Measurements from ENCODE around the gene TRAF1. TPM values are rescaled to one million over a fixed set of nuclear protein-coding genes. Genes with fewer than 3 reads are reported as not detected.
A peak's percentile ranks its signal among the peaks of the same experiment; 100 is the strongest.
"Not testable (repeated sequence)": the region's sequence is repeated elsewhere in the genome, so short reads cannot be mapped to it uniquely, and the experiment has no call there.

TRAF1 gene, protein sequence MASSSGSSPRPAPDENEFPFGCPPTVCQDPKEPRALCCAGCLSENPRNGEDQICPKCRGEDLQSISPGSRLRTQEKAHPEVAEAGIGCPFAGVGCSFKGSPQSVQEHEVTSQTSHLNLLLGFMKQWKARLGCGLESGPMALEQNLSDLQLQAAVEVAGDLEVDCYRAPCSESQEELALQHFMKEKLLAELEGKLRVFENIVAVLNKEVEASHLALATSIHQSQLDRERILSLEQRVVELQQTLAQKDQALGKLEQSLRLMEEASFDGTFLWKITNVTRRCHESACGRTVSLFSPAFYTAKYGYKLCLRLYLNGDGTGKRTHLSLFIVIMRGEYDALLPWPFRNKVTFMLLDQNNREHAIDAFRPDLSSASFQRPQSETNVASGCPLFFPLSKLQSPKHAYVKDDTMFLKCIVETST
- polyA plus RNA-seq (2012; ENCODE audit: missing spikeins), result 116 TPM

DNA sequence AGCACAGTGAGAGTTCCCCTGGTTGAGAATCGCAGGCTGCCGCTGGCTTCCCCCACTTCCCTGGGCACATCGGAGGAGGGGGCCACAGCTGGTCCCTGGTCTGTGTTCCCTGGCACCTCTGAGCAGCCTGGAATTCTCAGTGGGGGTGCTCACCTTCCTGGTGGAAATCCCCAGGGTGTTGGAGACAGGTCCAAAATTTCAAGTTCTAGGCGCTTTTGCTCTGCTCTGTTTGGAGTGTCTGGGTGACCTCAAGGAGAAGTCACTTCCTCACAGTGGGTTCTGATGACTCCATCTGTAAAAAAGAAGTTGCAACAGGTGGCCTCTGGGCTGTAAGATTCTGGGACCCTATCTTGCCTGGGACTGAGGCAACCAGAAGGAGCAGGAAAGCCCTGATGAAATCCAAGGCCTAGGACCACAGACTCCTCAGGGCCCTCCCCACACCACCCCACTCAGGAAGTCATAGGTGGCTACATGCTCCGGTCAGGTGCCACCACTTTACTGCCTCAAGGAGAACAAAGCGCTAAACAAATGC, at the start of gene TRAF1:
Gene TRAF1, minus strand, starts transcription at position 400 of the 532 bp plus-strand sequence. CDS start 721 bp downstream, outside the sequence.
- no peak; the same call in 1 of the 2 replicates for TF ChIP-seq POLR2AphosphoS5 (IDR thresholded peaks at IDR 0.05; ENCODE audit: low read depth, low read length)
- TF ChIP-seq POLR2A (IDR thresholded peaks at IDR 0.05; ENCODE audit: low read depth, low read length), result peak; percentile 53
- TF ChIP-seq TAF1 (IDR thresholded peaks at IDR 0.05; ENCODE audit: borderline replicate concordance, low read depth, low read length), result 0 out of 2 replicates have a peak, but pooled peaks have one; percentile 7
- DNase-seq (ENCODE audit: insufficient read length) (no peak), FAIRE-seq (peak; percentile 63)

DNA sequence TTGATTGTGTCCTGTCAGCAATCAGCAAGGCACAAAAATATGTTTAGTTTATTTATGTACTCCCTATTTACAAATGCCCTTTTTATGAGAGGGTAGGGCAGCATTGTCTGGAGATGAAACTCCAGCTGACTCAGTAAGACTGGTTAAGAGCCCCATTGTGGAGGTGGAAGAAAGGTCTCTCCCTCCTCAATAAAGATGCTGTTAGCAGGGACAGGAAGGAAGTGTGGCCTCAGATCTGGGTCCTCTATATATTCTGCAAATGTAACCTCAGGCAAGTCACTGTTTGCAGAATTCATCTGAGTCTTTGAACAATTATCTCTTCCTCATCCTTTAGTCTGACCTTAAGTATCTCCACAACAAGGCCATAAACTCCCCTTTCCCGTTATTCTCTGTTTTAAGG, 48.3 kb upstream of the TRAF1 start:
- no peak for FAIRE-seq
- DNase-seq (ENCODE audit: insufficient read length), result no peak
- TF ChIP-seq POLR2A (IDR thresholded peaks at IDR 0.05; ENCODE audit: low read depth, low read length) (no peak), TAF1 (IDR thresholded peaks at IDR 0.05; ENCODE audit: borderline replicate concordance, low read depth, low read length) (no peak), POLR2AphosphoS5 (IDR thresholded peaks at IDR 0.05; ENCODE audit: low read depth, low read length) (no peak)

DNA sequence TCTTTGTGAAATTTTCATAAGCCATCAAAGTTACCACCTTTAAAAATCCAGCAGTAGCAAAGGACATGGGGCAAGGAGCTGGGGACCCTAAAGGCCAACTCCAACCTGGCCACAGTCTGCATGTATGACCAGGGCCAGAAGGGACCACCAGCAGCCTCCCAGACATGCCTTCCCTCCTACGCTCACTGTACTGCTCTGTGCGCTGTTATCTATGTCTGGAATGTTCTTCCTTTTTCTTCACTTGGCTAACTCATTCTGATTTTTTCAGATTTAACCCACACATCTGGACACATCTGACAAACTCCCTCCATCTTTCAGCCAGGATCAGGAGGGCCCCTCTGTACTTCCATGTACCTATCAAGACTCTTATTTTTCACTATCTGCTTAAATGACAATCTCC, 47.6 kb upstream of the TRAF1 start:
- FAIRE-seq (no peak), DNase-seq (ENCODE audit: insufficient read length) (no peak)
- TF ChIP-seq TAF1 (IDR thresholded peaks at IDR 0.05; ENCODE audit: borderline replicate concordance, low read depth, low read length) (no peak), POLR2AphosphoS5 (IDR thresholded peaks at IDR 0.05; ENCODE audit: low read depth, low read length) (no peak), POLR2A (IDR thresholded peaks at IDR 0.05; ENCODE audit: low read depth, low read length) (no peak)

DNA sequence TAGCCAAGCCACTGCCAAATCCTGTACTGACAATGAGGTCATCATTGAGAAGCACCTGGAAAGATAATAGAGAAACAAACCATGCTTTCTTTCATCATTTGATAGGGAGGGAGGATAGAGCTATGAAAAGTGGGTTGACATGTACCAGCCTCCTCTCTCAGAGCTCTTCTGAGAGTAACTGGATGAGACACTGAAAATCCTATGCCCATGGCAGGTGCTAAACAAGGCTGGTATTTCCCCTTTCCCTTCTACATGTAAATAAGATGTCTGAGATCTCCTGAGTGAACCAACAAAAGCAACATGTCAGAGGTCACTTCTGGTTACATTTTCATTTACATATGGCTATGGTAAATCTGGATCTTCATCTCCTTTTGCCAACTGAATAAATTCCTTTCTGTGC, 45.3 kb upstream of the TRAF1 start:
- FAIRE-seq (no peak), DNase-seq (ENCODE audit: insufficient read length) (no peak)
- TF ChIP-seq TAF1 (IDR thresholded peaks at IDR 0.05; ENCODE audit: borderline replicate concordance, low read depth, low read length) (no peak), POLR2A (IDR thresholded peaks at IDR 0.05; ENCODE audit: low read depth, low read length) (no peak), POLR2AphosphoS5 (IDR thresholded peaks at IDR 0.05; ENCODE audit: low read depth, low read length) (no peak)

DNA sequence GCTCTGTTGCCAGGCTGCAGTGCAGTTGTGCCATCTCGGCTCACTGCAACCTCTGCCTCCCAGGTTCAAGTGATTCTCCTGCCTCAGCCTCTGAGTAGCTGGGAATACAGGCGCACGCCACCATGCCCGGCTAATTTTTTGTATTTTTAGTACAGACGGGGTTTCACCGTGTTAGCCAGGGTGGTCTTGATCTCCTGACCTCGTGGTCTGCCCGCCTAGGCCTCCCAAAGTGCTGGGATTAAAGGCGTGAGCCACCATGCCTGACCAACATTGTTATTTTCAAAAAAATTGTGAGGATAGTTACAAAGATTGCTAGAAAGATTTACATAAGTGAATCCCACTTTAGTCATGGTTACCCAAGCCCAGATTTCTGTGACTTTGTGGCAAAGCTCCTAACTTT, 44.9 kb upstream of the TRAF1 start:
- DNase-seq (ENCODE audit: insufficient read length); FAIRE-seq: not testable (repeated sequence)

DNA sequence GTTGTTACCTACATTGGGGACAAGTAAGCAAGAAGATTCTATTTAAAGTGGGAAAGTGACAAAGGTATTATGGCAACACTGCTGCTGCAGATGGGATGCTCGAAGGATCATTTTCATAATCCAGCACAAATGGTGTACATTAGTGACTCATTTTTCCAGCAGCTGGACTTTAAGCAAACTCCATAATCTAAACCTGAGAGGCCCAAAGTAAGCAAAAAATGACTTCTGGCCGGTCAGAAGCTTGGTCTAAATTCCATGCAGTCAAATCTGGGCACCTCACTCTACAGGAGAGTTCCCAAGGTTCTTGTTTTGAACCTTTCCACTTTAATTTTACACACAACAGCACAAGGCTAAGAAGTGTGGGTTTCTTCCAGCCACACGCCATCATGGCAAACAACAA, 43.6 kb upstream of the TRAF1 start:
- DNase-seq (ENCODE audit: insufficient read length), result no peak
- no peak for FAIRE-seq
- no peak for TF ChIP-seq TAF1 (IDR thresholded peaks at IDR 0.05; ENCODE audit: borderline replicate concordance, low read depth, low read length)
- TF ChIP-seq POLR2AphosphoS5 (IDR thresholded peaks at IDR 0.05; ENCODE audit: low read depth, low read length), result no peak
- no peak for TF ChIP-seq POLR2A (IDR thresholded peaks at IDR 0.05; ENCODE audit: low read depth, low read length)

DNA sequence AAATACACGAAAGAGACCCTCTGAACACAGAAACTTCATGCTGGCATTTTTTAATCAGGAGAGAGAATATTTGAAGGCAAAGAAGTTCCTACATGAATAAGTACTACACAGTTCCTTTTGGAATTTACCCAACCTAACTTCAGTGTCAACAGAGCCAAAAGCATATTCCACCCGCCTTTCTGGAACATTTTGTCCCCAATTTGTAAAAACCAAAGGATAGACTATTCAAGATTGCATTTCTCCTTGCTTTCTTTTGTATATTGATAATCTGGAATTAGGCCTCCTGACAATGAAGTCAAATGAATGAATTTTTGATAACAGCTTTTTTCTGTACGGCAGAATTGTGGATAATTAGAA, 39.4 kb upstream of the TRAF1 start:
- FAIRE-seq (no peak), DNase-seq (ENCODE audit: insufficient read length) (no peak)
- TF ChIP-seq POLR2AphosphoS5 (IDR thresholded peaks at IDR 0.05; ENCODE audit: low read depth, low read length) (no peak), TAF1 (IDR thresholded peaks at IDR 0.05; ENCODE audit: borderline replicate concordance, low read depth, low read length) (no peak), POLR2A (IDR thresholded peaks at IDR 0.05; ENCODE audit: low read depth, low read length) (no peak)

DNA sequence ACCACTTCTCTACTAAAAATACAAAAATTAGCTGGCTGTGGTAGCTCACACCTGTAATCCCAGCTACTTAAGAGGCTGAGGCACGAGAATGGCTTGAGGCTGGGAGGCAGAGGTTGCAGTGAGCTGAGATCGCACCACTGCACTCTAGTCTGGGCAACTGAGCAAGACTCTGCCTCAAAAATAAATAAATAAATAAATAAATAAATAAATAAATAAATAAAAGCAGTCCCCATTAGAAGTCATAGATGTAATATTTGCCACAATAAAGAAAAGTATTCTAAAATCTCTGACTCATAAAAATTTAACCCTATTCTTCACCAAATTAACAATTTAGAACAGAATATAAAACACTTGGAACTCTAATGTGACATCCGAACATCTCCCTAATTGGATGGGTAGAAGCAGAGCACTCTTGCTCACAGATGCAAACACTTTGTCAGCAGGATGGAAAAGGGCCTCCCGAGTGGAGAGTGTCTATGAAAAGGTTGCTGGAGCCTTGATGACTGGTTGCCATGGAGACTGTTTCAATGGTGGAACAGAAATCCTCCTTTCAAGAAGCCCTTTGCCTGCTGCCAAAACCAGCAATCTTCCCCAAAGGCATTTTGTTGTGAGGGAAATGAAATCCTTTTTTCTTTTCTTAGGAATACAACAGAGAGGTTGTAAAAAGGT, 38.9 kb upstream of the TRAF1 start:
- DNase-seq (ENCODE audit: insufficient read length), result no peak

DNA sequence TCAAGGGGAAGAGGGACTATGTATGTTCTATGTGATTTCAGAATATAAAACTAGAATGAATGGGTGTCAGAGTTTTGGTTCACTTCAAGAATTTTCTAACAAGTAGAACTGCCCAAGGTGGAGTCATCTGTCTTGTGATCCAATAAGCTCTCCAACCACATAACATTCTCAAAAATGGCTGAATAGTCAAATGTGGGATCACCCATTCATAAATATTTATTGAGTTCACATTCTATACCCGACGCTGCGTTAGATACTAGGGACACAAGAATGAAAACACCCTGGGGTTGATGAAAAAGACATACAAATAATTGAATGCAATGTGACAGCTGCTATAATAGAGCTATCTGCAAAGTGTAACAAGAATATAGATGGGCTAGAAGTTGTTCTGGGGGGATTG, 35.3 kb upstream of the TRAF1 start:
- no peak for FAIRE-seq
- TF ChIP-seq POLR2A (IDR thresholded peaks at IDR 0.05; ENCODE audit: low read depth, low read length), result no peak
- TF ChIP-seq TAF1 (IDR thresholded peaks at IDR 0.05; ENCODE audit: borderline replicate concordance, low read depth, low read length), result no peak
- TF ChIP-seq POLR2AphosphoS5 (IDR thresholded peaks at IDR 0.05; ENCODE audit: low read depth, low read length), result no peak

More for the DNA sequence above, 38.9 kb upstream of the TRAF1 start:
- no peak for TF ChIP-seq POLR2AphosphoS5 (IDR thresholded peaks at IDR 0.05; ENCODE audit: low read depth, low read length)
- TF ChIP-seq TAF1 (IDR thresholded peaks at IDR 0.05; ENCODE audit: borderline replicate concordance, low read depth, low read length), result no peak
- TF ChIP-seq POLR2A (IDR thresholded peaks at IDR 0.05; ENCODE audit: low read depth, low read length), result no peak
- FAIRE-seq, result no peak

DNA sequence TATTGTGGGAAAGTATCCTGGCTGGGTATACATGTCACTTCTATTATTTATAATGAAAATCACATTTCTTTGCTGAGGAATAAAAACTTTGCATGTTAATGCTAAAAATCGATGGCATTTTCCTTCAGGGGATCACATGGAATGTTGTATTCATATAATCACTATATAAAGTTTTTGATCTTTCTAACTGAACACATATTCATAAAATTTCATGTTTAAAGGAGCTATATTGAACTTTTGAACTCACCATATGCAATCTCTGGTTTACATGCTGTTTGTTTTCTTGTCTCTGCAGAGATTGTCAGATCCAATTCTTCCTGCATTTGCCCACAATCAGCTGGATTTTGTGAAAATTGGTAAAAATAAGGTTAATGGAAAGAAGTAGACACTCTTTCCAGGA, 33.4 kb upstream of the TRAF1 start:
- DNase-seq (ENCODE audit: insufficient read length) (no peak), FAIRE-seq (no peak)
- TF ChIP-seq POLR2A (IDR thresholded peaks at IDR 0.05; ENCODE audit: low read depth, low read length), result no peak
- no peak for TF ChIP-seq POLR2AphosphoS5 (IDR thresholded peaks at IDR 0.05; ENCODE audit: low read depth, low read length)
- no peak for TF ChIP-seq TAF1 (IDR thresholded peaks at IDR 0.05; ENCODE audit: borderline replicate concordance, low read depth, low read length)

More for the DNA sequence above, 35.3 kb upstream of the TRAF1 start:
- DNase-seq (ENCODE audit: insufficient read length), result no peak

DNA sequence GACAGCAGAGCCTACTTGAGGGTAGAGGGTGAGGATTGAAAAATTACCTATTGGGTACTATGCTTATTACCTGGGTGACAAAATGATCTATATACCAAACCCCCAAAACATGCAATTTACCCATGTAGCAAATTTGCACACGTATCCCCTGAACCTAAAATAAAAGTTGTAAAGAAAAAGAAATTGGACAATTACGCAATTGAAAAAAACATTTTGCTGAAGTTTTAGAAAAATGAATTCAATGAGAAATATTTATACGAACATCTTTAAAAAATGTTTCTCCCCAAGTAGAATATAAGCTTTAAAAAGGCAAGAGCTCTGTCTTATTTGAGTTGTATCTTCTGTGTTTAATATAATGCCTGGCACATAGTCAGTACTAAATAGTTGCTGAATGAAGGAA, 30.3 kb upstream of the TRAF1 start:
- no peak for FAIRE-seq
- TF ChIP-seq TAF1 (IDR thresholded peaks at IDR 0.05; ENCODE audit: borderline replicate concordance, low read depth, low read length) (no peak), POLR2A (IDR thresholded peaks at IDR 0.05; ENCODE audit: low read depth, low read length) (no peak), POLR2AphosphoS5 (IDR thresholded peaks at IDR 0.05; ENCODE audit: low read depth, low read length) (no peak)
- DNase-seq (ENCODE audit: insufficient read length), result no peak
